Effector CD8-positive, alpha-beta T cell (primary cell): ENCODE measurements around the gene WDR36.

Experiments used
- DNase-seq: peaks from one replicate; lab custom pipeline; 2025; lab: John Stamatoyannopoulos, UW
- total RNA-seq, 4 experiments: gene quantifications; one replicate each; lab custom pipeline; 2026; lab: John Stamatoyannopoulos, UW

The WDR36 gene
- 63.0 to 164 (median 73.5) reads per million in 4 experiments for total RNA-seq

DNA sequence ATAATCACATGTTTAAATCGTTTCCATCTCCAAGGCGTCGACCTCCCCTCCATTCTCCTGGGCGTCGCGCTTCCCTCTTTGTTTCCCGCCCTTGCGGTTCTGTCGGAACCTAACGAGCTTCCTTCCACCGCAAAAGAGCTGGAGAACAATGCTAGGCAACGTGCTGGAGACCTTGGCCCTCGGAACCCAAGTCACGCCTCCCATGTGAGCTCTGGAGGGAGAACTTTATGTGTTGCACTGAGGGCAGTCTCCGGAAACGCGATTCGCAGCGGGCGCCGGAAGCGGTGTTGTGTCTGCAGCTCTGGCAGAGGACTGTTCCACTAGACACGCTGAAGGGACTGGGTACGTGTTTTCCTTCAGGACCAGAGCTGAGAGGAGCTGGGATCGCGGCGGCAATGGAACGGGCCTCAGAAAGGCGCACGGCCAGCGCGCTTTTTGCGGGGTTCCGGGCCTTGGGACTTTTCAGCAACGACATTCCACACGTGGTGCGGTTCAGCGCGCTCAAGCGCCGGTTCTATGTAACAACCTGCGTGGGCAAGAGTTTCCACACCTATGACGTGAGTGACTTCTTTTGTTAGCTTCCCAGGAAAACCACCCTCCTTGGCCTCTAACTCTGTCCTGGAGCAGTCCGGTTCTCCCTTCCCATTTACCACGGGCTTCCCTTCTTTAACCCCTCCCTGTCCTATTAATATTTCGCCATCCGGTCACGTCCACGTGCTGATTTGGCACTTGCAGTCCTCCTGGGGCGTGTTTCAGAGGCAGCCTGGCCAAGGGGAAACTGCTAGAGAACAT lies at the start of gene WDR36:
WDR36 (plus strand) TSS at position 287 of the 792 bp plus-strand sequence; CDS start at position 396, 109 bp downstream.
- DNase-seq: peak; percentile 77

DNA sequence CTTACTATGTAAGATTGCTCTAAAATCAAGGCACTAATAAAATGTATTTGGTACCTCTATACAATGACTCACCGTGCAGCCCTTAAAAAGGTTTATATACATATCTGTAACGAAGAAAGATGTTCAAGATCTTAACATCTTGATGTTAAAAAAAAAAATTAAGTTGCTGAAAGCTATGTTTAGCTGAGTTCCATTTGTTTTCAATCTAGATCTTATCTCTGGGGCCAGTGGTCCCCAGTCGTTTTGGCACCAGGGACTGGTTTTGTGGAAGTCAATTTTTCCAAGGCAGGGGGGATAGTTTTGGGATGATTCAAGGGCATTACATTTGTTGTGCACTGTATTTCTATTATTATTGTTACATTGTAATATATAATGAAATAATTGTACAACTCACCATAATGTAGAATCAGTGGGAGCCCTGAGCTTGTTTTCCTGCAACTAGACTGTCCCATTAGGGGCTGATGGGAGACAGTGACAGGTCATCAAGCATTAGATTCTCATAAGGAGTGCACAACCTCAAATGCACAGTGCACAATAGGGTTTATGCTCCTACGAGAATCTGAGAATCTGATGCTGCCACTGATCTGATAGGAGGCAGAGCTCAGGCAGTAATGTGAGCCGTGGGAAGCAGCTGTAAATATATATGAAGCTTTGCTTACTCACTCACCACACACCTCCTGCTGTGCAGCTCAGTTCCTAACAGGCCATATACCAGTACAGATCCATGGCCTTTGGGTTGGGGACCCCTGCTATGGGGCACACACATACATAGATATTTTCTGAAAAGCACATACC lies 48.2 kb upstream of the WDR36 start:
- DNase-seq: no peak

DNA sequence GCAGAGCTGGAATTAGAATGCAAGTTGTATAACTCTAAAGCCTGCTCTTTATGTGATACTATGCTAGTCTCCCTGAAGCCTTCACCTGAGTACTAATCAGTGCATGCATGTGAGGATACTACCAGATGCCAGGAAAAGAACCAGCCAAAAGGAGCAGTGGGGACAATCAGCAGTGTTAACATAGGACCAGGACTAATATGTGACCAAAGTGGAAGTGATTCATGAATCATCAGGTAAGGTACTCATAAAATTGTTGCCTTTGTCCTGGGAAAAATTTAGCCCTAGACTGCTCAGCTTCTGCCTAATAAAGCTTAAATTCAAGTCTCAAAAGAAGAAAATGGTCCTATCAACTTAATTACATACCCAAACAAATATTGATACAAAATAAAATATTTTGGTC lies 34.1 kb upstream of the WDR36 start:
- DNase-seq: no peak

DNA sequence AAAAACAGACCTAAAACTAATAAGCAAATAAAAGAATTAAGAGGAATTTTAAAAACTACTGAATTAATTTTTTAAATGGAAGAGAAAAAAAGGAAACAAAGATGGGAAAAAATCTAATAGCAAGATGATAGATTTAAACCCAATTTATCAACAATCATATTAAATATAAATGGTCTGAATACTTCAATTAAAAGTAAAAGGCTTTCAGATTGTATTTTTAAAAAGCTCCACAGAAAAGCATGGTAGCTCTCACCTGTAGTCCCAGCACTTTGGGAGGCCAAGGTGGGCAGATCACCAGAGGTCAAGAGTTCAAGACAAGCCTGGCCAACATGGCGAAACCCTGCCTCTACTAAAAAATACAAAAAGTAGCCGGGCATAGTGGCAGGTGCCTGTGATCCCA lies 32.0 kb upstream of the WDR36 start:
- DNase-seq: no peak

DNA sequence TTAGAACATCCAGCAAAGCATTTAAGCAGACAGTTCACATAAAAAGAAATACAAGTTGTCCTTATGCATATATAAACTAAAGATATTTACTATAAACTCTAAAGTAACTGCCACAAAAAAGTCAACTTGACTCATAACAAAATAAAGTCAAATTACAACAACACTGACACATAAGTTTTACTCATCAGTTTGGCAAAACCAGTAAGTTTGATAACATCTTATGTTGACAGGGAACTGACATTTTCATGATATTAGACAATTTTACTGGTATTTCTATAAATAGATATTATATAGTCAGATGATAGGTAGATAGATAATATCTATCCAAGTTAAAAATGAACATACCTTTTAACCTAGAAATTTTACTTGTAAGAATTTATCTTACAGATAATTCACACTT lies 30.5 kb upstream of the WDR36 start:
- no peak for DNase-seq

DNA sequence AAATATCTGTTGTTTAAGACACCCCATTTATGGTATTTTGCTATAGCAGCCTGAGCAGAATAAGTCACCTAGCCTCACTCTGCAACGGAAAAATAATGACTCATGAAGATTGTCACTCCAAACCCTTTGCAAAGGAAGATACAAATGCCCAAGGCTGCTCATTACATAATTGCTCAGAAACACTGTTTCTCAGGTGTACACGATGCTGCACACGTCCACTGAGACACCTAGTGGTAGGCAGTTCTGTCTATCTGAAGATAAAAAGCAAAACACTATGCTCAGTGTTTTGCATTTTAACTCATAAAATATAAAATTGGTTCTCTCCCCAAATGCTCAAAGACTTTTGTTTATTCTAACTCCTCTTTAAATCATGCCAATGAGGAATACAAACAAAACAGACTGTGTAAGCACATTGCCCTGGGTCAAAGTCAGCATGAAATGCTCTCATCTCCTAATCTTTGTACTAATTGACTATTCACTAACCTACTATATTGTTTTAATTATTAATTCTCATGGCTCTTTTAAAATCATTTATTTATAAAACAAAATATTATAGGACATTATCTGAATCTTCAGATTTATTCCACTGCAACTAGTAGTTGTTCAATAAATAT lies 28.3 kb upstream of the WDR36 start:
- no peak for DNase-seq

DNA sequence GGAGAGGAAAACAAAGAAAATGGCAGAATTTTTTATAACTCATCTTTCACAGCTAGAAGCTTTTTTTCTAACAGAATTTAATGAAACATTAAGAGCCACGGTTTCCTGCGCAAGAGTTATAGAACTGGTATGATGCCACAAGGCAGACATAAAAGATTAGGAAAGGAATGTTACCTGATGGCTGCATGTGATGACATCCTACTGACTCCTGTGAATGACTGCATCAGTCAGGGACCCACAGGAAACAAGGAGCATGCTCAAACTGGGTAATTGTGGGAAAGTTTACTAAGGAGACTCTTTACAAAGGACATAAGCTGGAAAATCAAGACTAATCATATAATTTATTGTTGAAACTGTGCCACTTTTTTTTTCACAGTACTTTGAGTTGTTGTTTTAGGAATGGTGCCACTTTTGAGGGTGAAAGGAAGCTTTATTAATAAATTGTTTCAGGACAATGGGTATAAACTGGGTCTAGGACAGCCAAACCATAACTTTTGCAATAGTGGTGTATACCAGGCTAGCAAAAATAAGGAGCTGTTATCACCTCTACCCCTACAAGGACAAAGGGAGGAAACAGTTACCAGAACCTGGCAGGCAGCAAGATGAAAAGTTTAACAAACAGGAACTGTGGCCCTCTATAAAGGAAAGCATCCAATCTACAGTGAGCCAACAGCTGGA lies 25.7 kb upstream of the WDR36 start:
- DNase-seq: no peak

DNA sequence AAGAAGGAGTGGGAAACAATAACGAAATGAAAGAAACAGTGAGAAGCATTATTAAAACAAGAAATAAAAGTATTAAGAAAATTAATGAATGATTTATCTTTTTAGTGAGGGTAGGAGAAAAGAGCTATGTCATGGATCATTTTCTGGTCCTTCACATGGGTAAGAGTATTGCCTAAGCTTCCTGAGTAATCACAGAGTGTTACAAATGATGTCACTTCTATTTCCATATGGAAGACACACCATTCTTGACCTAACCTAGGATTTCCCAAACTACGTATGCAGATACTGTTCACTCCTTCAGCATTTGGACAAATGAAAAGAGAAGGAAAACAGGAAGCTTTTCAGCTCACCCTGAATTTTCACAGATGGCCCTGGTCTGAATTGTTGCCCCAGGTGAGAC lies 23.9 kb upstream of the WDR36 start:
- no peak for DNase-seq

DNA sequence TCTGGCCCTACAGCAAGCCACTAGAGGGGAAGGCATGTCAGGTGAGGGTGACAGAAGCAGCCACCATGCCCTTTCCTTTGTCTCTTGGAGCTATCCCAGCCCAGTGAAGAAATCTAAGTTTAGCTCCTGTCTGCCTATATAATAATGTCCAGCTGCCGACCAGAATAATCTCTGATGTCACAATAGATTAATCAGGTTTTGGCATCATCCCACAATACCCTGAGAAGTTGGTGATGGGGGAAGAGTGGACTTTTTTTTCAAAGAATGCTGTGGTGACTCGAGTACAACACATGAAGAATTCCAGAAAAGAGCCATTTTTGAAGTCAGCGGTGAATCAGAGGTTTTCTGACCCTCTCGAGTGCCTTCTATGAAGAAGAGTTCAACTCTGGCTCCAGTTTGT lies 22.3 kb upstream of the WDR36 start:
- no peak for DNase-seq

DNA sequence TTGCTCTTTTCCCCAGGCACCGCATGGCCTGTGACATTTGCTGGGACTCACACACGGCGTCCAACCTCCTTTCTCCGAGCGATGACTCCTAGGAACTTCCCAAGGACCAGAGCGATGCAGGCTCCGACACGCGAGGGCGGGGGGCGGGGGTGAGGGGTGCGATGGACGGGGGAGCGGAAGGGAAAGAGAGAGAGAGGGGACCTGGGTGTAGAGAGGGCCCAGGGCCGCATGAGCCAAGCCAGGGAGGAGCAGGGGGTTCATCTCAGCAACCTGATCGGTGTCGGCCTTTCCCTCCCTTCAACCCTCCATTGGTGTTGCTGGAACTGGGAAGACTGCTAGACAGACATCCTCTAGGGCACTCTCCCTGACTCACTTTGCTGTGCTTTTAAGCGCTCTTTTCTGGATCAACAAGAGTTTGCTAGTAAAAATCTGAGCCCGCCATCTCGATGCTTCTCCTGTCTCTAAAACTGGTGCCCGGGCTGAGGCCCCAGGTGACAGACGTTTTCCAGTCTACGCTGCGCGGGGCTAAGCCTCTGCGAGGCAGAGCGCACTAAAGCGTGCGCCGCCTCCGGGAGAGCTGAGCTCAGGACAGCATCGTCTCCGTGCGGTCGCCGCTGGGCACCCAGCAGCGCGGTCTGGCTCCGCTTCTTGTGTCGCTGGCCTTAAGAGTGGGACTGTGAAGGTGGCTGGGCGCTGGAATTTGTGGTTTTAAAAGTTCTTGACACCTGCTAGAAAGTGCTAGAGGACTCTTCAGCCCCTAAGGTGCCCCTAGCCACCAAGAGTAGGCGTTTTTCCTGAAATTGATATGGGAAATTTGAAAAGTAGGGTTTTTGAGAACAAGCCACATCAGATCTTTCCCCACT lies 21.6 kb upstream of the WDR36 start:
- no peak for DNase-seq

DNA sequence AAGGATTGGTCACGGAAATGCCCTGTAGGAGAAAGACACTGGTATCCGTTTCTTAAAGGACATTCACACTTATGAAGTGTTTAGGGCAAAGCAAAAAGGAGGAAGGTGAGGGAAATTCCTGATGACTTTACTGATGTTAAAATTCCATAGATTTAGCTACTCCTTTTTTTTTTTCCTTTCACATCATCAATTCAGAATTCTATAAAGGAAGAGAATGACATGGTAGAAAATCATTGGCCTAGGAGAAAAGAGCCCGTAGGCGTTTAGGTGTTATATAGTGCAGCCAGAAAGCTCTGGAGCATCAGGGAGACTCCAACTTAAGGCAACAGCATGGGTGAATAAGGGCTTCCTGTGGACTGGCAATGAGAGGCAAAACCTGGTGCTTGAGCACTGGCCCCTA lies 20.7 kb upstream of the WDR36 start, which contains the start of gene TSLP:
TSLP (plus strand) TSS at position 301 of the 400 bp plus-strand sequence. CDS start 178 bp downstream, outside the sequence.
- DNase-seq: no peak

DNA sequence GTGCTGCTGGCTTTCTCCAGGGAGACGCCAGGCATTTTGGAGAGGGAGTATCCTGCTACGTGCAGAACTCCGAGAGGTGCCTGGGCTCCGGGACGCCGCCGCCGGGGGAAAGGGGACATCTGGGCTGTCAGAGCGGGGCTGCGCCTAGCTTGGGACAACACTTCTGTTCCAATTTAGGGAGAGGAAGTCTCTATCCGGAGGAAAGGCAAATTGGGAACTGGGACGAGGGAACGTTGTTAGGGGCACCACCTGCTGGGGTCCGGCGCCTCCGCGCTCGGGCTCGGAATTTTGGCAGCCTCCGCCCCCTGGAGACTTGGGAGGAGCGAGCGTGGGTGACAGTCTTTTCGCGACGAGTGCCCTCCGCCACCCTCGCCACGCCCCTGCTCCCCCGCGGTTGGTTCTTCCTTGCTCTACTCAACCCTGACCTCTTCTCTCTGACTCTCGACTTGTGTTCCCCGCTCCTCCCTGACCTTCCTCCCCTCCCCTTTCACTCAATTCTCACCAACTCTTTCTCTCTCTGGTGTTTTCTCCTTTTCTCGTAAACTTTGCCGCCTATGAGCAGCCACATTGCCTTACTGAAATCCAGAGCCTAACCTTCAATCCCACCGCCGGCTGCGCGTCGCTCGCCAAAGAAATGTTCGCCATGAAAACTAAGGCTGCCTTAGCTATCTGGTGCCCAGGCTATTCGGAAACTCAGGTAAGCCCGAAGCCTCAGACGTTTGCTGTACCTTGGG lies 19.0 kb upstream of the WDR36 start:
- DNase-seq: peak; percentile 31

DNA sequence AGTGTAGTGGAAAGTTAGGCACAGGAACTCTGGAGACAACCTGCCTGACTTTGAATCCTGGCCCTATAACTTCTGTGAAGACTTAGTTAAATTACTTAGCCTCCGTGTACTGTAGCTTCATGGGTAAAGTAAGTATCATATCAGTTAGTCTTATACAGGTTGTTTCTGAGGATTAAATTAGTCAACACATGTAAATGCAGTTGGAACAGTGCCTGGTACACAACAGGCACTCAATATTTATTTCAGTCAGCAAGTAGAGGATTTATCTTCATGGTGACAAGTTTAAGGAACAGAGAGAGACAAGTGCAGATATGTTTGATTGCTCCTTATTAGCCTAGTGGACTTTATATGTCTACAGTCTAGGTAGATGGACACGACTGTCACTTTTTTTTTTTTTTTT lies 17.9 kb upstream of the WDR36 start:
- no peak for DNase-seq

DNA sequence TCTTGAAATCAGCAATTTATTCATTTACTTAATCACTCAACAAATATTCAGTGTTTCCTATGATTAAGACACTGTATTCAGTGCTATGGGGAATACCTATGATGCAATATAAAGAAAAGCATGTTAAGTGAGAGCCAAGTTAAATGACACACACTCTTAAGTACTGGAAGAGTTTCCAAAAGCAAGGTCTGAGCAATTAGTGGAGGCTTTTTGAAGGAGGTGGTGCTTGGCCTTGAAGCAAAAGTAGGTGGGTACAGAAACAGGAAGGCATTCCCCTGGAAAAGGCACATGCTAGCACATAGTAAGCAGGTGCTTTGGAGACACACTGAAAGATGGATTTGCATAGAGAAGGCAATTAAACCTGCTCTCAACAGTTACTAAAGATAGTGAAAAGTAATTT lies 16.6 kb upstream of the WDR36 start:
- DNase-seq: no peak

DNA sequence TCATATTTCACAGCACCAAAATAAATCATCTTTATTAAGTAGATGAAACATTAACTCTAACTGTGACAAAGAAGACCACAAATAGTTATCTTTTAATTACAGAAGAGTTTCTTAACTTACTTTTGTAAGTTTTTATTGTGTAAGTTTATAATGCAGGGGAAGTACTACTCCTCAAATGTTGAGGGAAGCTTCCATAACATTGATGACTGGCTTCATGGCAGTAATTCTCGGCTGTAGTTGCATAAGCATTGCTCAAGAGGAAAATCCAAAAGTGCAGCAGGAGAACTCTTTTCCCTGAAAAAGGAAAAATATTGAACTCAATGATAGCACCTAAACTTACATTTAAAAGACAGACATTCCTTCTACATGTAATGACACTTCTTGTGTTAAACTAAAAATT lies 16.1 kb upstream of the WDR36 start:
- DNase-seq: no peak

DNA sequence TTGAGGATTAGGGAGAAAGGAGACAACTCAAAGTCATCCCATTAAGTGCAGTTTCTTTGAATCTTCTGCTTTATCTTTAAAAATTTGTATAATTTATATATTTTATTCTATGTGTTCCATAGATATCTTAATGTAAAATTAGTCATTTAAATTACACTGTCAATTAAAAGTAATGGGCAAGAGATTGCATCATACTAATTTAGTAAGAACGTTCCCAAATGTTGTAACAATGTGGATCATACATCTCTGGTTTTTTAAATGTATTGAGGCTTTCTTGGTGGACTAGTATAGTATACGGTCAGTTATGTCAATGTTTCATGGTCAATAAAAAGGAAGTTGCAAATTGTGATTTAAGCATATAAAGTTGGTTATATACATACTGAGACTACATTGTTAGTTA lies 14.5 kb upstream of the WDR36 start:
- DNase-seq: no peak

DNA sequence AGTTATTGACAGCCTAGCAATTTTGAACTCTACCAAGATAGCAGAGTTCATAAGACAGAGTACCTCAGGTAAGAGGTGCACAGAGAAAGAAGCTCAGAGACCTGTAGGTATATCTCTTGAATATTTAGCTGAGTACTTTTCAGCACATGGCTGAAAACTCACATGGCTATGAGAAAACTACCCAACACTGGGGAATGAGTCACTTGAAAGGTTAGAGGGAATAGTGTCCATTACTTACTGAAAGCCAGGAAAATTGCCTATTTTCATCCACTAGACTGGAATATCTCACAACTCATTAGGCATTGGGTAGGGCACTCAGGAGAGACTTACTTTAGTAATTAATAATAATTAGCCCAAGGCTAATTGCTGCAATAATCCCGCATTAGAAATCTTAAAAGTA lies 12.3 kb upstream of the WDR36 start:
- DNase-seq: no peak

DNA sequence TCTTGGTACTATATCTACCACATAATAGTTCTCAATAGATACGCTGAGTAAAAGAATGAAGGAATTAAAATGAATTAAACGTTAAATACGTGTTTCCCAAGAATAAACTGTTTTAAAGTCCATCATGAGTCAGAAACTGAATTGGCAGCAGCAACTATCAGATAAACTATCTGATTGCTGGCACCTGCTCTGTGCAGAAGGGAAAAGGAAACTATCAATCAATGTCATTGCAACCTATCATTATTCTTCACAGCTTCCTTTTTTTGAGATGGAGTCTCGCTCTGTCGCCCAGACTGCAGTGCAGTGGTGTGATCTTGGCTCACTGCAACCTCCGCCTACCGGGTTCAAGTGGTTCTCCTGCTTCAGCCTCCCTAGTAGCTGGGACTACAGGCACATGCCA lies 8.8 kb upstream of the WDR36 start:
- DNase-seq: no peak

DNA sequence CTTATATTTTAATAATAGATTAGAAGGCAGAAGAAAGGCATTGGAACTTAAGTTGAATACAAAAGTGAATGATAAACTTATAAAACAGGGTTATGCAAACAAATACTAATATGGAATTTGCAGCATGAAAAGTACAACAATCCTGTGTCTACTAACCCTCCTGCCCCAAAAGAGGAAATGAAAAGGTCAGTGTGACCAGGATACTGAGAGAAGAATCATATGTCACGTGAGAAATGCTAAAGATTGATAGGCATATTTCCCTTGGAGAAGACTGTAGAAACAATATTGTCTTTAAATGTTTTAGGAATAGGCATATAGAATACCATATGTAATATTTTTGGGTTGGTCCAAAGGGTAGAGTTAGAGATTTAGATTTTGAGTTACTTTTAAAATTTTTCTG lies 3.8 kb downstream of the WDR36 start:
- DNase-seq: no peak

DNA sequence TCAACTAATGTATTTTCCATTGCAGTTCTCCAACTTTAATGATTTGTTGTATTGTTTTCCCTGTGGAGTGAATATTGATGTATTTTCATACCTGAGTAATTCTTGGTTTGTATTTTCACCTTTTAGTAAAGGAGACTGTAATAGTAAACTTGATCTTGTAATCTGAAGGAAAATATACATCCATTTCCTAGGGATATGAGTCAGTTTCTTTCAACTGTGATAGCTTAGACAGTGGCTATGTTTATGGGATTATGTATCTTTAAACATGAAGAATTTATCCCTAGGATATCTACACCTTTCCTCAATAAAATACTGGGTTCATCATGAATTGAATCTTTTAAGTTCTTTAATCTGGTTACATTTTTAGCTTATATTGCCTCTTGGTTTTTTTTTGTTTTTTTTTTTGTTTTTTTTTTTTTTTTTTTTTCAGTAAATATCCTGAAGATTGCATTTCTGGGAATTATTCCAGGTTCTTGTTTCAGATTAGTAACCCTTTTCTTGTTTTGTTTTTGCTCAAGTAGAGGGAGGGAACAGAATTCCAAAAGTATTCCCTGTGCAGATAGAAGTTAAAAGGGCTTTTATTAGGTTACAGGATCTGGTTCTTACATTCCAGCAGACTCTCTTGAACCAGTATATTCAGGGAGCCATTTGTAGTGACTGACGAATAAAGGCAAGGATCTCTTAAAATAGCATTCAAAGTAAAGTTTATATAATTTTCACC lies 7.1 kb downstream of the WDR36 start:
- DNase-seq: no peak
